Measurements from ENCODE around the gene AR.

DNA sequence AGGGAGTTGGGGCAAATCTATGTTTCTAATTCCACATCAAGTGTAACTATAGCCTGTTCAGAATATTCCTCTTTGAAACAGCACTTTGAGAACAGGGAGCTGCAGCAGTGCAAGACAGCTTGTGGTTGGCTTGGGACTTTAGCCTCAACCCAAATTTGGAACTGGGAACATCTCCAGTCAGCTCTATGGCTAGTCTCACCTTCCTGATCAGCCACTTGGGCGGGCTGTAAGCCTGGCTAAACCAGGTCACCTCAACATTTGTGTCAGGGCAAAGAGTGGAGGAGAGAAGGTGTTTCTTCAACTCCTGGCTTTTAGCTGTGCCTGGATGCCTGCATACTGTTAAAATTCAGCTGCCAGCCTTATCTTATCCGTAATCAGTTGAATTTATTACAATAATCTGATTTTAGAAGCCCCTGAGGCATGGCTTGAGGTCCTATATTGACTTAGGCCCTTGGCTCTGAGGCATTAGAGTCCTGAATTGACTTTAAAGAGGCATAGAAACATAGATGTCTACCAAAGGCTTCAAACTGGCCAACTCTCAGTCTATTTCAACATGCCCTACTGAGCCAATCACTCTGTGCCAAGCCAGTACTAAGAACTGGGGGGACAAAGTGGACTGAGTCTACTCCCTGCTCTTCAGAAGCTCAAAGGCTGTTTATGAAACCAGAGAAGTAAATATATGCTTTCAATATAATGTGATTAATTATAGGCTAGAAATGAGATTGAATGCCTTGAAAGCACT is 18.7 kb upstream of the AR start:
- TF ChIP-seq POLR2AphosphoS5 (IDR thresholded peaks at IDR 0.05; ENCODE audit: low read depth, low read length) (no peak), POLR2A (IDR thresholded peaks at IDR 0.05; ENCODE audit: low read depth, low read length) (no peak)

Measured in GM12892 (cell line).